PFSK-1 (cell line): ENCODE results near the gene FGD6.

Experiments used
- FOXP2 ChIP-seq: optimal IDR thresholded peaks from 2 replicates; pipeline ENCODE3; 2011; ENCODE audit warnings: borderline replicate concordance, control low read depth, inconsistent platforms; ENCODE audit not compliant: insufficient read depth; ENCODE audit errors: extremely low read length, extremely low read depth
- POLR2AphosphoS5 ChIP-seq: IDR thresholded peaks from 2 replicates; pipeline ENCODE4 v1.6.1; 2012; ENCODE audit warnings: low read depth, mild to moderate bottlenecking, control low read depth, low read length, moderate library complexity
- REST ChIP-seq, 2 experiments: IDR thresholded peaks; 2 replicates each; pipeline versions ENCODE4 v1.6.1 to v1.8.0; 2011 to 2012; ENCODE audit warnings: low read depth in 2 of 2, low read length in 2 of 2, control low read depth in 1 of 2, inconsistent platforms in 1 of 2, mild to moderate bottlenecking in 1 of 2, moderate library complexity in 1 of 2; ENCODE audit not compliant: insufficient read depth in 1 of 2
- SIN3A ChIP-seq: IDR thresholded peaks from 2 replicates; pipeline ENCODE4 v1.6.1; 2012; ENCODE audit warnings: mild to moderate bottlenecking, low read length, moderate library complexity, borderline replicate concordance; ENCODE audit not compliant: insufficient read depth
- TAF1 ChIP-seq: IDR thresholded peaks from 2 replicates; pipeline ENCODE4 v1.6.1; 2012; ENCODE audit warnings: low read length, control low read depth, borderline replicate concordance; ENCODE audit not compliant: insufficient read depth

GRCh38 chr12:95134085-95134484 is 83.2 kb downstream of the FGD6 start:
- TF ChIP-seq REST (IDR thresholded peaks at IDR 0.05; ENCODE audit: insufficient read depth in 1 of 2, low read depth in 2 of 2, low read length in 2 of 2), result no peak
- TF ChIP-seq POLR2AphosphoS5, result no peak
- no peak for TF ChIP-seq SIN3A
- no peak for TF ChIP-seq TAF1
- no peak for TF ChIP-seq FOXP2
